Panc1 (cell line): ENCODE measurements around the gene FAM187B.

ENCODE experiments used
- CTCF ChIP-seq: fragments of 450-650 bp; IDR thresholded peaks from 2 replicates; pipeline ENCODE4 v1.5.1; 2017; ENCODE audit warnings: mild to moderate bottlenecking
- SIN3A ChIP-seq: IDR thresholded peaks from 2 replicates; pipeline ENCODE4 v1.6.1; 2012; ENCODE audit warnings: low read depth, mild to moderate bottlenecking, low read length, moderate library complexity, borderline replicate concordance; ENCODE audit not compliant: insufficient read depth

GRCh38 chr19:35261356-35262100, 33.0 kb upstream of the FAM187B start:
- TF ChIP-seq CTCF (no peak), SIN3A (no peak)
